ENCODE results near the gene NUTM2D.
"Not testable (repeated sequence)": the region's sequence is repeated elsewhere in the genome, so short reads cannot be mapped to it uniquely, and the experiment has no call there.

- TF ChIP-seq, protein P1, sequence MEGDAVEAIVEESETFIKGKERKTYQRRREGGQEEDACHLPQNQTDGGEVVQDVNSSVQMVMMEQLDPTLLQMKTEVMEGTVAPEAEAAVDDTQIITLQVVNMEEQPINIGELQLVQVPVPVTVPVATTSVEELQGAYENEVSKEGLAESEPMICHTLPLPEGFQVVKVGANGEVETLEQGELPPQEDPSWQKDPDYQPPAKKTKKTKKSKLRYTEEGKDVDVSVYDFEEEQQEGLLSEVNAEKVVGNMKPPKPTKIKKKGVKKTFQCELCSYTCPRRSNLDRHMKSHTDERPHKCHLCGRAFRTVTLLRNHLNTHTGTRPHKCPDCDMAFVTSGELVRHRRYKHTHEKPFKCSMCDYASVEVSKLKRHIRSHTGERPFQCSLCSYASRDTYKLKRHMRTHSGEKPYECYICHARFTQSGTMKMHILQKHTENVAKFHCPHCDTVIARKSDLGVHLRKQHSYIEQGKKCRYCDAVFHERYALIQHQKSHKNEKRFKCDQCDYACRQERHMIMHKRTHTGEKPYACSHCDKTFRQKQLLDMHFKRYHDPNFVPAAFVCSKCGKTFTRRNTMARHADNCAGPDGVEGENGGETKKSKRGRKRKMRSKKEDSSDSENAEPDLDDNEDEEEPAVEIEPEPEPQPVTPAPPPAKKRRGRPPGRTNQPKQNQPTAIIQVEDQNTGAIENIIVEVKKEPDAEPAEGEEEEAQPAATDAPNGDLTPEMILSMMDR (IDR thresholded peaks at IDR 0.05; ENCODE audit: low read depth, low read length, missing input control): not testable (repeated sequence)
- TF ChIP-seq TAF1 (conservative IDR thresholded peaks at IDR 0.05); REST (IDR thresholded peaks at IDR 0.05); RXRA (IDR thresholded peaks at IDR 0.05); FOXA1 (IDR thresholded peaks at IDR 0.05); ZBTB33 (IDR thresholded peaks at IDR 0.05); NR2F2 (IDR thresholded peaks at IDR 0.05); RAD21 (IDR thresholded peaks at IDR 0.05); EGR1 (IDR thresholded peaks at IDR 0.05; ENCODE audit: low read depth in 2 of 2); YY1 (IDR thresholded peaks at IDR 0.05); JUND (IDR thresholded peaks at IDR 0.05); GABPA (IDR thresholded peaks at IDR 0.05 in 1 of 2, conservative IDR thresholded peaks at IDR 0.05 in 1 of 2): not testable (repeated sequence)
- TF ChIP-seq, protein P2, sequence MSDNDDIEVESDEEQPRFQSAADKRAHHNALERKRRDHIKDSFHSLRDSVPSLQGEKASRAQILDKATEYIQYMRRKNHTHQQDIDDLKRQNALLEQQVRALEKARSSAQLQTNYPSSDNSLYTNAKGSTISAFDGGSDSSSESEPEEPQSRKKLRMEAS (IDR thresholded peaks at IDR 0.05): not testable (repeated sequence)
These were observed 36.0 kb upstream of the NUTM2D start for GRCh38 chr10:87321505-87321904.
